ENCODE data around the gene WWOX.

WWOX gene

GRCh38 chr16:78309763-78310162 lies 210.3 kb downstream of the WWOX start:
- no peak for DNase-seq

GRCh38 chr16:78310196-78310595 lies 210.7 kb downstream of the WWOX start:
- DNase-seq, result no peak

- no peak for DNase-seq
Measured at GRCh38 chr16:78310990-78311561, 211.6 kb downstream of the WWOX start.

GRCh38 chr16:78311831-78312230 lies 212.4 kb downstream of the WWOX start:
- no peak for DNase-seq

GRCh38 chr16:78317564-78318240 lies 218.2 kb downstream of the WWOX start:
- no peak for DNase-seq

GRCh38 chr16:78321620-78322360 lies 222.3 kb downstream of the WWOX start:
- no peak for DNase-seq

- DNase-seq, result no peak
Measured at GRCh38 chr16:78323315-78323714, 223.9 kb downstream of the WWOX start.

GRCh38 chr16:78324649-78325285 lies 225.3 kb downstream of the WWOX start:
- DNase-seq, result no peak

GRCh38 chr16:78325468-78326352 lies 226.3 kb downstream of the WWOX start:
- no peak for DNase-seq

GRCh38 chr16:78326731-78327130 lies 227.3 kb downstream of the WWOX start:
- DNase-seq, result no peak

GRCh38 chr16:78331731-78332130 lies 232.3 kb downstream of the WWOX start:
- DNase-seq, result no peak

- no peak for DNase-seq
Measured at GRCh38 chr16:78333808-78334207, 234.4 kb downstream of the WWOX start.

- no peak for DNase-seq
Measured at GRCh38 chr16:78340590-78340989, 241.1 kb downstream of the WWOX start.

- DNase-seq, result no peak
Measured at GRCh38 chr16:78348068-78348467, 248.6 kb downstream of the WWOX start.

GRCh38 chr16:78348886-78349285 lies 249.4 kb downstream of the WWOX start:
- no peak for DNase-seq

GRCh38 chr16:78352184-78352583 lies 252.7 kb downstream of the WWOX start:
- DNase-seq, result no peak

GRCh38 chr16:78353640-78354275 lies 254.3 kb downstream of the WWOX start:
- DNase-seq, result no peak

GRCh38 chr16:78362524-78363135 lies 263.2 kb downstream of the WWOX start:
- DNase-seq, result no peak

- DNase-seq, result no peak
Measured at GRCh38 chr16:78363843-78364555, 264.5 kb downstream of the WWOX start.

GRCh38 chr16:78364556-78364880 lies 265.1 kb downstream of the WWOX start:
- no peak for DNase-seq

- DNase-seq, result no peak
Measured at GRCh38 chr16:78365366-78365765, 265.9 kb downstream of the WWOX start.

All from bone marrow (tissue), 2 donors.